Measurements from ENCODE around the gene WDR48. TPM values are rescaled to one million over a fixed set of nuclear protein-coding genes. Genes with fewer than 3 reads are reported as not detected.

The WDR48 gene
- total RNA-seq, 2 experiments from 2014 or later: 38.5 to 39.4 TPM

Small RNA genes within 50 kb of the gene (microRNA-seq; reads per million reads assigned to microRNA genes)
- gene MIR6822: not detected

Other genes with a start within 250 kb of the WDR48 start
- not detected for gene SCN10A, start 235.8 kb upstream of the WDR48 start, total RNA-seq
- gene SCN11A, start 72 bp upstream of the WDR48 start, total RNA-seq: under 1 TPM; 0.08 to 0.11 TPM
- 10 to 100 TPM; 25.1 to 28.1 TPM for gene GORASP1, start 55.6 kb downstream of the WDR48 start, total RNA-seq
- gene TTC21A, start 55.7 kb downstream of the WDR48 start, total RNA-seq: 1 to 10 TPM; 2.7 to 4.5 TPM
- gene CSRNP1, start 101.6 kb downstream of the WDR48 start, total RNA-seq: 10 to 100 TPM; 15.8 to 16.5 TPM
- gene XIRP1, start 140.6 kb downstream of the WDR48 start, total RNA-seq: not detected
- gene CX3CR1, start 228.0 kb downstream of the WDR48 start, total RNA-seq: 1 to 10 TPM in 1 of 2 experiments, under 1 TPM in 1; 0.94 to 1.9 TPM

Data from activated naive CD8-positive, alpha-beta T cell treated with anti-CD3 and anti-CD28 coated beads, Interleukin-2, amount 10 ng/mL, durations not matched to agents 7 days and 5 days (primary cell).